AG04449 (cell line): ENCODE data around the gene NCMAP.

Experiments used
- CTCF ChIA-PET: fragments of 350-600 bp; formaldehyde crosslinking; extraction: SDS; loops from one replicate; lab custom pipeline; 2021; ENCODE audit warnings: antibody characterized with exemption; lab: Yijun Ruan, JAX
- POLR2A ChIA-PET: fragments of 400-600, 350-600 bp; formaldehyde crosslinking; extraction: SDS; loops from one replicate; lab custom pipeline; 2020; ENCODE audit warnings: antibody characterized with exemption, inconsistent platforms; lab: Yijun Ruan, JAX
- DNase-seq: peaks from one replicate; pipeline ENCODE4 v3.0.0-alpha.2; 2010; ENCODE audit warnings: low read depth, low spot score
- H3K4me3 ChIP-seq: 2 replicates; pipeline ENCODE4 v1.5.1; 2011; ENCODE audit warnings: low read depth, mild to moderate bottlenecking, control low read depth, low read length
- CTCF ChIP-seq: IDR thresholded peaks from one replicate; pipeline ENCODE4 v1.5.1; 2011; ENCODE audit warnings: mild to moderate bottlenecking, moderate library complexity, low read length, control low read depth, inconsistent platforms; ENCODE audit not compliant: insufficient read depth; ENCODE audit errors: missing control alignments

Gene NCMAP

GRCh38 chr1:24619376-24619775 is 63.5 kb downstream of the NCMAP start:
- POLR2A ChIA-PET: no interaction called here
- TF ChIP-seq CTCF: no peak

GRCh38 chr1:24620678-24621077 is 64.8 kb downstream of the NCMAP start:
- CTCF ChIA-PET: interaction anchor here (1.0 to 4.4 kb wide), 2 partner anchors 15 to 229 kb away, joined by 3 to 37 read pairs; no protein-coding TSS in a partner anchor
- H3K4me3 ChIP-seq: no peak overlapping the region
- no peak for TF ChIP-seq CTCF
- POLR2A ChIA-PET: no interaction called here
- DNase-seq: no peak

More at GRCh38 chr1:24619376-24619775, 63.5 kb downstream of the NCMAP start:
- DNase-seq: no peak
- H3K4me3 ChIP-seq: no peak overlapping the region
- CTCF ChIA-PET: interaction anchor here (1.0 to 1.4 kb wide), 3 partner anchors 16 to 92 kb away, joined by 3 to 4 read pairs (median 4); no protein-coding TSS in a partner anchor

- CTCF ChIA-PET: interaction anchor here (1.0 to 4.4 kb wide), 2 partner anchors 15 to 230 kb away, joined by 3 to 37 read pairs; no protein-coding TSS in a partner anchor
- TF ChIP-seq CTCF: no peak
- POLR2A ChIA-PET: no interaction called here
- H3K4me3 ChIP-seq: no peak overlapping the region
- no peak for DNase-seq
Observed at GRCh38 chr1:24621121-24621520, 65.2 kb downstream of the NCMAP start.

- no peak overlapping the region for H3K4me3 ChIP-seq
- CTCF ChIA-PET: interaction anchor here (1.0 to 4.4 kb wide), 2 partner anchors 14 to 422 kb away, joined by 5 to 37 read pairs; no protein-coding TSS in a partner anchor
- no peak for DNase-seq
- TF ChIP-seq CTCF: no peak
- POLR2A ChIA-PET: no interaction called here
Observed at GRCh38 chr1:24622218-24622617, 66.3 kb downstream of the NCMAP start.

- H3K4me3 ChIP-seq: no peak overlapping the region
- ChIA-PET CTCF (interaction anchor here (0.8 to 13.3 kb wide), 5 partner anchors 36 to 434 kb away, joined by 3 to 243 read pairs (median 37); no protein-coding TSS in a partner anchor), POLR2A (interaction anchor here (0.6 kb wide), 1 partner anchor 112 kb away, joined by 3 read pairs; the partner anchor contains the start of gene CLIC4)
- no peak for DNase-seq
- TF ChIP-seq CTCF: no peak
Observed at GRCh38 chr1:24632832-24633175, 76.9 kb downstream of the NCMAP start.

- POLR2A ChIA-PET: no interaction called here
- no peak overlapping the region for H3K4me3 ChIP-seq
- CTCF ChIA-PET: interaction anchor here (0.6 to 13.3 kb wide), 26 partner anchors 13 to 1487 kb away, joined by 3 to 243 read pairs (median 4); no protein-coding TSS in a partner anchor
- TF ChIP-seq CTCF: peak; percentile 56
- peak; percentile 56 for DNase-seq
Observed at GRCh38 chr1:24635195-24635843, 79.4 kb downstream of the NCMAP start.
